HG02610 (cell line): ENCODE measurements around the gene CCDC183.
"Not testable (repeated sequence)": the region's sequence is repeated elsewhere in the genome, so short reads cannot be mapped to it uniquely, and the experiment has no call there.

ENCODE experiments used
- ATAC-seq: cut with Tn5 transposase; IDR thresholded peaks from one replicate; pipeline ENCODE4 v1.9.1; 2021; ENCODE audit warnings: mild to moderate bottlenecking, moderate library complexity; ENCODE audit not compliant: unreplicated experiment

Gene CCDC183

GRCh38 chr9:136784249-136784996 is 11.7 kb upstream of the CCDC183 start:
- no peak for ATAC-seq

- ATAC-seq: no peak
Measured at GRCh38 chr9:136784997-136785361, 11.2 kb upstream of the CCDC183 start.

GRCh38 chr9:136785565-136786355 is 10.4 kb upstream of the CCDC183 start:
- ATAC-seq: not testable (repeated sequence)

- no peak for ATAC-seq
Measured at GRCh38 chr9:136786451-136786850, 9.7 kb upstream of the CCDC183 start.

GRCh38 chr9:136786983-136787382 is 9.2 kb upstream of the CCDC183 start:
- not testable (repeated sequence) for ATAC-seq

GRCh38 chr9:136787690-136788400 is 8.3 kb upstream of the CCDC183 start:
- no peak for ATAC-seq

- ATAC-seq: not testable (repeated sequence)
Measured at GRCh38 chr9:136788644-136789522, 7.3 kb upstream of the CCDC183 start.

- no peak for ATAC-seq
Measured at GRCh38 chr9:136789523-136789937, 6.6 kb upstream of the CCDC183 start.

- peak; percentile 88 for ATAC-seq
Measured at GRCh38 chr9:136790640-136791515, 5.3 kb upstream of the CCDC183 start, which contains the start of gene TMEM141. TSS of gene TMEM141 (plus strand) at chr9:136791344. CDS start at chr9:136791371, 27 bp downstream.

- ATAC-seq: no peak
Measured at GRCh38 chr9:136791516-136792276, 4.4 kb upstream of the CCDC183 start.

- no peak for ATAC-seq
Measured at GRCh38 chr9:136792321-136793085, 3.6 kb upstream of the CCDC183 start.

- no peak for ATAC-seq
Measured at GRCh38 chr9:136793086-136793946, 2.8 kb upstream of the CCDC183 start.

- ATAC-seq: no peak
Measured at GRCh38 chr9:136794281-136794999, 1.7 kb upstream of the CCDC183 start.

- ATAC-seq: no peak
Measured at GRCh38 chr9:136795000-136795348, 1.2 kb upstream of the CCDC183 start.

GRCh38 chr9:136796775-136797347 is 723 bp downstream of the CCDC183 start:
- not testable (repeated sequence) for ATAC-seq

GRCh38 chr9:136798708-136799078 is 2.6 kb downstream of the CCDC183 start:
- no peak for ATAC-seq
